Measurements from ENCODE around the gene IGLL5. TPM values are rescaled to one million over a fixed set of nuclear protein-coding genes. Genes with fewer than 3 reads are reported as not detected.

Gene IGLL5
- total RNA-seq, 2 experiments from 2014 or later = not detected

- Mint-ChIP-seq H3K27ac (no peak overlapping the region), H3K4me3 (no peak overlapping the region), H3K4me1 (ENCODE audit: low read depth) (peaks cover 21% of the 10 kb centered on the region), H3K36me3 (ENCODE audit: low read depth) (no peaks in the 10 kb centered on the region), H3K9me3 (no peaks in the 10 kb centered on the region), H3K27me3 (no peaks in the 10 kb centered on the region)
- CTCF ChIA-PET = no interaction called here
- DNase-seq (no peak), ATAC-seq (no peak)
- POLR2A ChIA-PET = no interaction called here
- intact Hi-C loops (cut with micrococcal nuclease) = no loop called here
- TF ChIP-seq, protein P1, sequence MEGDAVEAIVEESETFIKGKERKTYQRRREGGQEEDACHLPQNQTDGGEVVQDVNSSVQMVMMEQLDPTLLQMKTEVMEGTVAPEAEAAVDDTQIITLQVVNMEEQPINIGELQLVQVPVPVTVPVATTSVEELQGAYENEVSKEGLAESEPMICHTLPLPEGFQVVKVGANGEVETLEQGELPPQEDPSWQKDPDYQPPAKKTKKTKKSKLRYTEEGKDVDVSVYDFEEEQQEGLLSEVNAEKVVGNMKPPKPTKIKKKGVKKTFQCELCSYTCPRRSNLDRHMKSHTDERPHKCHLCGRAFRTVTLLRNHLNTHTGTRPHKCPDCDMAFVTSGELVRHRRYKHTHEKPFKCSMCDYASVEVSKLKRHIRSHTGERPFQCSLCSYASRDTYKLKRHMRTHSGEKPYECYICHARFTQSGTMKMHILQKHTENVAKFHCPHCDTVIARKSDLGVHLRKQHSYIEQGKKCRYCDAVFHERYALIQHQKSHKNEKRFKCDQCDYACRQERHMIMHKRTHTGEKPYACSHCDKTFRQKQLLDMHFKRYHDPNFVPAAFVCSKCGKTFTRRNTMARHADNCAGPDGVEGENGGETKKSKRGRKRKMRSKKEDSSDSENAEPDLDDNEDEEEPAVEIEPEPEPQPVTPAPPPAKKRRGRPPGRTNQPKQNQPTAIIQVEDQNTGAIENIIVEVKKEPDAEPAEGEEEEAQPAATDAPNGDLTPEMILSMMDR (IDR thresholded peaks at IDR 0.05) = no peak
These were observed 39.0 kb downstream of the IGLL5 start for GRCh38 chr22:22926370-22927195.

GRCh38 chr22:22927196-22927887 lies 39.7 kb downstream of the IGLL5 start:
- no peaks in the 10 kb centered on the region for H3K36me3 Mint-ChIP-seq (ENCODE audit: low read depth)
- no peak overlapping the region for H3K4me3 Mint-ChIP-seq
- H3K27ac Mint-ChIP-seq = no peak overlapping the region
- no peak for DNase-seq
- H3K4me1 Mint-ChIP-seq (ENCODE audit: low read depth) = peaks cover 21% of the 10 kb centered on the region
- ChIA-PET POLR2A (no interaction called here), CTCF (no interaction called here)
- no peaks in the 10 kb centered on the region for H3K9me3 Mint-ChIP-seq
- H3K27me3 Mint-ChIP-seq = no peaks in the 10 kb centered on the region
- no peak for ATAC-seq
- TF ChIP-seq, protein P1 (IDR thresholded peaks at IDR 0.05) = no peak
- intact Hi-C loops (cut with micrococcal nuclease) = no loop called here

GRCh38 chr22:22927888-22928665 lies 40.5 kb downstream of the IGLL5 start:
- DNase-seq (no peak), ATAC-seq (no peak)
- H3K27me3 Mint-ChIP-seq = no peaks in the 10 kb centered on the region
- H3K27ac Mint-ChIP-seq = peak overlapping the region; percentile 25
- H3K36me3 Mint-ChIP-seq (ENCODE audit: low read depth) = no peaks in the 10 kb centered on the region
- TF ChIP-seq, protein P1 (IDR thresholded peaks at IDR 0.05) = no peak
- intact Hi-C loops (cut with micrococcal nuclease) = no loop called here
- ChIA-PET POLR2A (no interaction called here), CTCF (interaction anchor here (1.0 to 4.4 kb wide), 5 partner anchors 9 to 32 kb away, joined by 3 to 17 read pairs (median 4); no protein-coding TSS in a partner anchor)
- no peaks in the 10 kb centered on the region for H3K9me3 Mint-ChIP-seq
- H3K4me1 Mint-ChIP-seq (ENCODE audit: low read depth) = peaks cover 21% of the 10 kb centered on the region
- no peak overlapping the region for H3K4me3 Mint-ChIP-seq

- intact Hi-C loops (cut with micrococcal nuclease) = no loop called here
- peak overlapping the region; percentile 25 for H3K27ac Mint-ChIP-seq
These were observed 41.2 kb downstream of the IGLL5 start for GRCh38 chr22:22928666-22929380.

More at GRCh38 chr22:22928666-22929380, 41.2 kb downstream of the IGLL5 start:
- no peak overlapping the region for H3K4me3 Mint-ChIP-seq
- ChIA-PET CTCF (interaction anchor here (1.0 to 4.4 kb wide), 5 partner anchors 9 to 31 kb away, joined by 3 to 17 read pairs (median 4); no protein-coding TSS in a partner anchor), POLR2A (no interaction called here)
- no peaks in the 10 kb centered on the region for H3K27me3 Mint-ChIP-seq
- no peaks in the 10 kb centered on the region for H3K36me3 Mint-ChIP-seq (ENCODE audit: low read depth)
- TF ChIP-seq, protein P1 (IDR thresholded peaks at IDR 0.05) = no peak
- peaks cover 21% of the 10 kb centered on the region for H3K4me1 Mint-ChIP-seq (ENCODE audit: low read depth)
- DNase-seq (peak; percentile 81), ATAC-seq (peak; percentile 99)
- no peaks in the 10 kb centered on the region for H3K9me3 Mint-ChIP-seq
